H9 (cell line): ENCODE results near the gene PRF1. TPM values are rescaled to one million over a fixed set of nuclear protein-coding genes. Genes with fewer than 3 reads are reported as not detected.

Experiments used
- DNase-seq: peaks from one replicate; pipeline ENCODE4 v3.0.0-alpha.2; 2017
- H2AFZ ChIP-seq: one replicate; pipeline ENCODE4 v1.6.1; 2013; ENCODE audit warnings: mild to moderate bottlenecking, low read length, control low read depth, moderate library complexity
- H2AK5ac ChIP-seq: 2 replicates; pipeline ENCODE4 v1.6.1; 2013; ENCODE audit warnings: low read length, control low read depth, mixed read lengths; ENCODE audit not compliant: insufficient read length
- H2BK120ac ChIP-seq: one replicate; pipeline ENCODE4 v1.6.1; 2013; ENCODE audit warnings: low read depth, mild to moderate bottlenecking, low read length, control low read depth, inconsistent platforms; ENCODE audit not compliant: poor library complexity, severe bottlenecking
- H2BK12ac ChIP-seq: 2 replicates; pipeline ENCODE4 v1.6.1; 2013; ENCODE audit warnings: low read length, control low read depth, mixed read lengths, low read depth; ENCODE audit not compliant: insufficient read length
- H2BK15ac ChIP-seq: 2 replicates; pipeline ENCODE4 v1.6.1; 2013; ENCODE audit warnings: low read depth, low read length, control low read depth
- H2BK20ac ChIP-seq: one replicate; pipeline ENCODE4 v1.6.1; 2013; ENCODE audit warnings: low read depth, mild to moderate bottlenecking, low read length, control low read depth, inconsistent platforms; ENCODE audit not compliant: poor library complexity, severe bottlenecking
- H2BK5ac ChIP-seq: 2 replicates; pipeline ENCODE4 v1.6.1; 2013; ENCODE audit warnings: low read length, control low read depth, mixed read lengths; ENCODE audit not compliant: insufficient read length
- H3K14ac ChIP-seq: 2 replicates; pipeline ENCODE4 v1.6.1; 2013; ENCODE audit warnings: low read length, control low read depth; ENCODE audit not compliant: insufficient read depth
- H3K18ac ChIP-seq: 2 replicates; pipeline ENCODE4 v1.6.1; 2013; ENCODE audit warnings: low read depth, mild to moderate bottlenecking, mixed read lengths, low read length, control low read depth; ENCODE audit not compliant: insufficient read length
- H3K23ac ChIP-seq: 2 replicates; pipeline ENCODE4 v1.6.1; 2013; ENCODE audit warnings: low read length, control low read depth, mixed read lengths, low read depth; ENCODE audit not compliant: insufficient read length
- H3K23me2 ChIP-seq: 2 replicates; pipeline ENCODE4 v1.6.1; 2013; ENCODE audit warnings: low read depth, mild to moderate bottlenecking, mixed read lengths, low read length, control low read depth; ENCODE audit not compliant: insufficient read length, poor library complexity, severe bottlenecking
- H3K27ac ChIP-seq: 2 replicates; pipeline ENCODE4 v1.5.1; 2013; ENCODE audit warnings: low read length, control low read depth, mixed read lengths, low read depth; ENCODE audit not compliant: insufficient read length
- H3K27me3 ChIP-seq: 2 replicates; pipeline ENCODE4 v1.6.1; 2013; ENCODE audit warnings: low read length, control low read depth, inconsistent platforms; ENCODE audit not compliant: insufficient read depth
- H3K4ac ChIP-seq: 2 replicates; pipeline ENCODE4 v1.6.1; 2013; ENCODE audit warnings: low read depth, mild to moderate bottlenecking, control low read depth, inconsistent platforms, low read length, moderate library complexity
- H3K4me1 ChIP-seq: 2 replicates; pipeline ENCODE4 v1.6.1; 2013; ENCODE audit warnings: low read length, control low read depth, inconsistent platforms; ENCODE audit not compliant: insufficient read depth
- H3K4me2 ChIP-seq: 2 replicates; pipeline ENCODE4 v1.6.1; 2013; ENCODE audit warnings: low read length, control low read depth, mixed read lengths; ENCODE audit not compliant: insufficient read length, insufficient read depth
- H3K56ac ChIP-seq: 2 replicates; pipeline ENCODE4 v1.6.1; 2013; ENCODE audit warnings: low read depth, mild to moderate bottlenecking, mixed read lengths, low read length, control low read depth; ENCODE audit not compliant: insufficient read length
- H3K79me1 ChIP-seq: 2 replicates; pipeline ENCODE4 v1.6.1; 2013; ENCODE audit warnings: low read depth, mild to moderate bottlenecking, moderate library complexity, low read length, control low read depth, inconsistent platforms; ENCODE audit not compliant: insufficient read depth, poor library complexity, severe bottlenecking
- H3K79me2 ChIP-seq: 2 replicates; pipeline ENCODE4 v1.6.1; 2013; ENCODE audit warnings: low read length, control low read depth, inconsistent platforms; ENCODE audit not compliant: insufficient read depth
- H3K9ac ChIP-seq: 2 replicates; pipeline ENCODE4 v1.6.1; 2013; ENCODE audit warnings: low read length, control low read depth, mixed read lengths; ENCODE audit not compliant: insufficient read length; ENCODE audit errors: extremely low read depth
- H3K9me3 ChIP-seq: one replicate; pipeline ENCODE4 v1.6.1; 2013; ENCODE audit warnings: low read depth, low read length, inconsistent platforms; ENCODE audit not compliant: control insufficient read depth
- H3T11ph ChIP-seq: one replicate; pipeline ENCODE4 v1.6.1; 2013; ENCODE audit warnings: mild to moderate bottlenecking, low read length, control low read depth, inconsistent platforms
- H4K20me1 ChIP-seq: one replicate; pipeline ENCODE4 v1.6.1; 2013; ENCODE audit not compliant: control insufficient read depth, insufficient read length, insufficient read depth
- H4K5ac ChIP-seq: 2 replicates; pipeline ENCODE4 v1.6.1; 2013; ENCODE audit warnings: low read depth, mild to moderate bottlenecking, mixed read lengths, low read length, control low read depth; ENCODE audit not compliant: insufficient read length
- H4K8ac ChIP-seq: replicated peaks from 2 replicates; pipeline ENCODE4 v1.6.1; 2013; ENCODE audit warnings: low read length, control low read depth, mixed read lengths, low read depth; ENCODE audit not compliant: insufficient read length
- H4K91ac ChIP-seq: 2 replicates; pipeline ENCODE4 v1.6.1; 2013; ENCODE audit warnings: low read depth, mild to moderate bottlenecking, moderate library complexity, mixed read lengths, low read length, control low read depth; ENCODE audit not compliant: insufficient read length
- H3K27ac Mint-ChIP-seq, 3 experiments: 2 replicates in 2 of 3; 3 replicates in 1 of 3; pipeline ENCODE4 v1.8.0; 2020 to 2021; ENCODE audit warnings: mixed read lengths in 3 of 3, mild to moderate bottlenecking in 1 of 3, moderate library complexity in 1 of 3
- H3K27me3 Mint-ChIP-seq: 2 replicates; pipeline ENCODE4 v1.8.0; 2021; ENCODE audit warnings: low read depth, mild to moderate bottlenecking, moderate library complexity, mixed read lengths
- H3K36me3 Mint-ChIP-seq, 3 experiments: 2 replicates in 2 of 3; 3 replicates in 1 of 3; pipeline ENCODE4 v1.8.0; 2020 to 2021; ENCODE audit warnings: low read depth in 3 of 3, mixed read lengths in 3 of 3; ENCODE audit not compliant: insufficient read depth in 1 of 3
- H3K4me1 Mint-ChIP-seq, 2 experiments: 2 replicates each; pipeline ENCODE4 v1.8.0; 2020; ENCODE audit warnings: mixed read lengths in 2 of 2
- H3K4me3 Mint-ChIP-seq, 2 experiments: 2 replicates in 1 of 2; 3 replicates in 1 of 2; pipeline ENCODE4 v1.8.0; 2020 to 2021; ENCODE audit warnings: mild to moderate bottlenecking in 2 of 2, mixed read lengths in 2 of 2, moderate library complexity in 1 of 2
- H3K9me3 Mint-ChIP-seq, 2 experiments: 2 replicates in 1 of 2; 3 replicates in 1 of 2; pipeline ENCODE4 v1.8.0; 2020; ENCODE audit warnings: mild to moderate bottlenecking in 2 of 2, mixed read lengths in 2 of 2, moderate library complexity in 1 of 2
- WGBS: extraction: QIAGEN DNeasy Blood & Tissue Kit; methylation state at CpG from one replicate; pipeline ENCODE4 v1.1.7; 2013; ENCODE audit warnings: missing lambda C conversion rate, low lambda C conversion rate, mixed read lengths; ENCODE audit not compliant: insufficient read length; ENCODE audit errors: extremely low coverage; 5-methylcytosine and 5-hydroxymethylcytosine counted together
- total RNA-seq: library from RNA; stranded (reverse); gene quantifications from 2 replicates; pipeline ENCODE4 v1.2.1, GENCODE V29; 2021
- TF ChIP-seq, protein P1 (sequence below): fragments of 200-600 bp; sonication (generic); conservative IDR thresholded peaks from 3 replicates; pipeline ENCODE4 v1.8.0; 2021; ENCODE audit warnings: antibody characterized with exemption, mild to moderate bottlenecking

Gene PRF1
- total RNA-seq, 1 experiment from 2014 or later = not detected

- Mint-ChIP-seq H3K4me3 (no peak overlapping the region), H3K27ac (peak overlapping the region in 1 of 3 experiments; percentile 28; a peak in 1 of 7 replicates), H3K36me3 (peaks cover 0 to 7% (median 0%) of the 10 kb centered on the region in 3 experiments; a peak in 4 of 7 replicates), H3K9me3 (no peaks in the 10 kb centered on the region), H3K27me3 (no peaks in the 10 kb centered on the region), H3K4me1 (peaks cover 19 to 29% of the 10 kb centered on the region in 2 experiments)
- Histone ChIP-seq H3K79me2 (no peaks in the 10 kb centered on the region), H3K4ac (no peak overlapping the region), H3K27me3 (no peaks in the 10 kb centered on the region), H3K4me1 (no peaks in the 10 kb centered on the region), H3K23ac (no peak overlapping the region), H3K27ac (no peak overlapping the region), H4K20me1 (no peaks in the 10 kb centered on the region), H4K5ac (no peak overlapping the region), H3K23me2 (no peaks in the 10 kb centered on the region), H3K9me3 (no peaks in the 10 kb centered on the region), H3K4me2 (no peak overlapping the region), H2BK20ac (no peak overlapping the region), H3K9ac (no peak overlapping the region), H2BK5ac (no peak overlapping the region), H3K18ac (no peak overlapping the region), H4K91ac (no peak overlapping the region), H2AK5ac (no peak overlapping the region), H2BK12ac (no peak overlapping the region), H3T11ph (no peak overlapping the region), H3K56ac (no peak overlapping the region), H3K79me1 (no peaks in the 10 kb centered on the region), H2BK15ac (no peak overlapping the region), H3K14ac (no peak overlapping the region), H4K8ac (no peak overlapping the region), H2BK120ac (no peak overlapping the region), H2AFZ (no peak overlapping the region)
- no CpG with 5 or more reads among the region's 15 CpGs for WGBS
- DNase-seq = no peak
- TF ChIP-seq, protein P1, sequence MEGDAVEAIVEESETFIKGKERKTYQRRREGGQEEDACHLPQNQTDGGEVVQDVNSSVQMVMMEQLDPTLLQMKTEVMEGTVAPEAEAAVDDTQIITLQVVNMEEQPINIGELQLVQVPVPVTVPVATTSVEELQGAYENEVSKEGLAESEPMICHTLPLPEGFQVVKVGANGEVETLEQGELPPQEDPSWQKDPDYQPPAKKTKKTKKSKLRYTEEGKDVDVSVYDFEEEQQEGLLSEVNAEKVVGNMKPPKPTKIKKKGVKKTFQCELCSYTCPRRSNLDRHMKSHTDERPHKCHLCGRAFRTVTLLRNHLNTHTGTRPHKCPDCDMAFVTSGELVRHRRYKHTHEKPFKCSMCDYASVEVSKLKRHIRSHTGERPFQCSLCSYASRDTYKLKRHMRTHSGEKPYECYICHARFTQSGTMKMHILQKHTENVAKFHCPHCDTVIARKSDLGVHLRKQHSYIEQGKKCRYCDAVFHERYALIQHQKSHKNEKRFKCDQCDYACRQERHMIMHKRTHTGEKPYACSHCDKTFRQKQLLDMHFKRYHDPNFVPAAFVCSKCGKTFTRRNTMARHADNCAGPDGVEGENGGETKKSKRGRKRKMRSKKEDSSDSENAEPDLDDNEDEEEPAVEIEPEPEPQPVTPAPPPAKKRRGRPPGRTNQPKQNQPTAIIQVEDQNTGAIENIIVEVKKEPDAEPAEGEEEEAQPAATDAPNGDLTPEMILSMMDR = no peak
Measured at GRCh38 chr10:70562036-70562755, 40.3 kb downstream of the PRF1 start.
